ENCODE measurements around the gene NEIL3.

GRCh38 chr4:177308847-177309521 is 690 bp upstream of the NEIL3 start:
- TF ChIP-seq, protein P1, sequence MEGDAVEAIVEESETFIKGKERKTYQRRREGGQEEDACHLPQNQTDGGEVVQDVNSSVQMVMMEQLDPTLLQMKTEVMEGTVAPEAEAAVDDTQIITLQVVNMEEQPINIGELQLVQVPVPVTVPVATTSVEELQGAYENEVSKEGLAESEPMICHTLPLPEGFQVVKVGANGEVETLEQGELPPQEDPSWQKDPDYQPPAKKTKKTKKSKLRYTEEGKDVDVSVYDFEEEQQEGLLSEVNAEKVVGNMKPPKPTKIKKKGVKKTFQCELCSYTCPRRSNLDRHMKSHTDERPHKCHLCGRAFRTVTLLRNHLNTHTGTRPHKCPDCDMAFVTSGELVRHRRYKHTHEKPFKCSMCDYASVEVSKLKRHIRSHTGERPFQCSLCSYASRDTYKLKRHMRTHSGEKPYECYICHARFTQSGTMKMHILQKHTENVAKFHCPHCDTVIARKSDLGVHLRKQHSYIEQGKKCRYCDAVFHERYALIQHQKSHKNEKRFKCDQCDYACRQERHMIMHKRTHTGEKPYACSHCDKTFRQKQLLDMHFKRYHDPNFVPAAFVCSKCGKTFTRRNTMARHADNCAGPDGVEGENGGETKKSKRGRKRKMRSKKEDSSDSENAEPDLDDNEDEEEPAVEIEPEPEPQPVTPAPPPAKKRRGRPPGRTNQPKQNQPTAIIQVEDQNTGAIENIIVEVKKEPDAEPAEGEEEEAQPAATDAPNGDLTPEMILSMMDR (IDR thresholded peaks at IDR 0.05; ENCODE audit: insufficient read depth, low read length) = no peak
- peak; percentile 65; the same call in 1 of the 2 replicates for TF ChIP-seq POLR2AphosphoS5 (IDR thresholded peaks at IDR 0.05; ENCODE audit: low read depth)
- TF ChIP-seq, protein P2, sequence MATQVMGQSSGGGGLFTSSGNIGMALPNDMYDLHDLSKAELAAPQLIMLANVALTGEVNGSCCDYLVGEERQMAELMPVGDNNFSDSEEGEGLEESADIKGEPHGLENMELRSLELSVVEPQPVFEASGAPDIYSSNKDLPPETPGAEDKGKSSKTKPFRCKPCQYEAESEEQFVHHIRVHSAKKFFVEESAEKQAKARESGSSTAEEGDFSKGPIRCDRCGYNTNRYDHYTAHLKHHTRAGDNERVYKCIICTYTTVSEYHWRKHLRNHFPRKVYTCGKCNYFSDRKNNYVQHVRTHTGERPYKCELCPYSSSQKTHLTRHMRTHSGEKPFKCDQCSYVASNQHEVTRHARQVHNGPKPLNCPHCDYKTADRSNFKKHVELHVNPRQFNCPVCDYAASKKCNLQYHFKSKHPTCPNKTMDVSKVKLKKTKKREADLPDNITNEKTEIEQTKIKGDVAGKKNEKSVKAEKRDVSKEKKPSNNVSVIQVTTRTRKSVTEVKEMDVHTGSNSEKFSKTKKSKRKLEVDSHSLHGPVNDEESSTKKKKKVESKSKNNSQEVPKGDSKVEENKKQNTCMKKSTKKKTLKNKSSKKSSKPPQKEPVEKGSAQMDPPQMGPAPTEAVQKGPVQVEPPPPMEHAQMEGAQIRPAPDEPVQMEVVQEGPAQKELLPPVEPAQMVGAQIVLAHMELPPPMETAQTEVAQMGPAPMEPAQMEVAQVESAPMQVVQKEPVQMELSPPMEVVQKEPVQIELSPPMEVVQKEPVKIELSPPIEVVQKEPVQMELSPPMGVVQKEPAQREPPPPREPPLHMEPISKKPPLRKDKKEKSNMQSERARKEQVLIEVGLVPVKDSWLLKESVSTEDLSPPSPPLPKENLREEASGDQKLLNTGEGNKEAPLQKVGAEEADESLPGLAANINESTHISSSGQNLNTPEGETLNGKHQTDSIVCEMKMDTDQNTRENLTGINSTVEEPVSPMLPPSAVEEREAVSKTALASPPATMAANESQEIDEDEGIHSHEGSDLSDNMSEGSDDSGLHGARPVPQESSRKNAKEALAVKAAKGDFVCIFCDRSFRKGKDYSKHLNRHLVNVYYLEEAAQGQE (IDR thresholded peaks at IDR 0.05; ENCODE audit: insufficient replicate concordance, low read depth) = no peak
- no peak for TF ChIP-seq SPI1 (IDR thresholded peaks at IDR 0.05; ENCODE audit: borderline replicate concordance, low read depth)
- no peak for TF ChIP-seq GABPA (IDR thresholded peaks at IDR 0.05; ENCODE audit: low read depth)
